Colon (tissue), 2 donors: ENCODE data around the gene ALG9.
"Not testable (repeated sequence)": the region's sequence is repeated elsewhere in the genome, so short reads cannot be mapped to it uniquely, and the experiment has no call there.

Experiments
- FAIRE-seq: peaks from 2 replicates; lab custom pipeline; 2012; peaks lifted over from hg19 to GRCh38; lab: Jason Lieb, UNC
- donor health status: control.
- donor health status: control.

ALG9 gene

GRCh38 chr11:111793863-111794262, 77.5 kb downstream of the ALG9 start:
- FAIRE-seq: no peak

GRCh38 chr11:111792955-111793500, 78.4 kb downstream of the ALG9 start:
- no peak for FAIRE-seq

GRCh38 chr11:111792314-111792713, 79.1 kb downstream of the ALG9 start:
- no peak for FAIRE-seq

- no peak for FAIRE-seq
Measured at GRCh38 chr11:111788464-111788863, 82.9 kb downstream of the ALG9 start.

GRCh38 chr11:111788051-111788450, 83.3 kb downstream of the ALG9 start:
- FAIRE-seq: no peak

GRCh38 chr11:111785886-111786412, 85.4 kb downstream of the ALG9 start:
- FAIRE-seq: no peak

- FAIRE-seq: no peak
Measured at GRCh38 chr11:111785076-111785475, 86.3 kb downstream of the ALG9 start.

GRCh38 chr11:111784311-111784710, 87.1 kb downstream of the ALG9 start:
- not testable (repeated sequence) for FAIRE-seq

- FAIRE-seq: no peak
Measured at GRCh38 chr11:111782109-111782741, 89.2 kb downstream of the ALG9 start.

GRCh38 chr11:111779118-111779517, 92.3 kb downstream of the ALG9 start:
- FAIRE-seq: no peak

GRCh38 chr11:111778047-111778558, 93.3 kb downstream of the ALG9 start:
- FAIRE-seq: no peak

- no peak for FAIRE-seq
Measured at GRCh38 chr11:111777094-111778046, 94.0 kb downstream of the ALG9 start.

- FAIRE-seq: no peak
Measured at GRCh38 chr11:111776398-111777093, 94.8 kb downstream of the ALG9 start.

GRCh38 chr11:111774955-111775710, 96.2 kb downstream of the ALG9 start:
- no peak for FAIRE-seq

- FAIRE-seq: no peak
Measured at GRCh38 chr11:111772535-111772934, 98.8 kb downstream of the ALG9 start.

- not testable (repeated sequence) for FAIRE-seq
Measured at GRCh38 chr11:111771205-111771604, 100.2 kb downstream of the ALG9 start.

- no peak for FAIRE-seq
Measured at GRCh38 chr11:111770581-111771134, 100.7 kb downstream of the ALG9 start.

GRCh38 chr11:111766834-111767142, 104.6 kb downstream of the ALG9 start:
- FAIRE-seq: no peak

GRCh38 chr11:111765984-111766833, 105.2 kb downstream of the ALG9 start, which contains the start of gene PPP2R1B:
TSS of gene PPP2R1B (minus strand) at chr11:111766389. CDS start at chr11:111766361, 28 bp downstream.
- FAIRE-seq: no peak
